ENCODE measurements around the gene MAP3K9. TPM values are rescaled to one million over a fixed set of nuclear protein-coding genes. Genes with fewer than 3 reads are reported as not detected.
"Not testable (repeated sequence)": the region's sequence is repeated elsewhere in the genome, so short reads cannot be mapped to it uniquely, and the experiment has no call there.

Gene MAP3K9
- total RNA-seq, 2 experiments from 2014 or later: 5.9 to 6.2 TPM

DNA sequence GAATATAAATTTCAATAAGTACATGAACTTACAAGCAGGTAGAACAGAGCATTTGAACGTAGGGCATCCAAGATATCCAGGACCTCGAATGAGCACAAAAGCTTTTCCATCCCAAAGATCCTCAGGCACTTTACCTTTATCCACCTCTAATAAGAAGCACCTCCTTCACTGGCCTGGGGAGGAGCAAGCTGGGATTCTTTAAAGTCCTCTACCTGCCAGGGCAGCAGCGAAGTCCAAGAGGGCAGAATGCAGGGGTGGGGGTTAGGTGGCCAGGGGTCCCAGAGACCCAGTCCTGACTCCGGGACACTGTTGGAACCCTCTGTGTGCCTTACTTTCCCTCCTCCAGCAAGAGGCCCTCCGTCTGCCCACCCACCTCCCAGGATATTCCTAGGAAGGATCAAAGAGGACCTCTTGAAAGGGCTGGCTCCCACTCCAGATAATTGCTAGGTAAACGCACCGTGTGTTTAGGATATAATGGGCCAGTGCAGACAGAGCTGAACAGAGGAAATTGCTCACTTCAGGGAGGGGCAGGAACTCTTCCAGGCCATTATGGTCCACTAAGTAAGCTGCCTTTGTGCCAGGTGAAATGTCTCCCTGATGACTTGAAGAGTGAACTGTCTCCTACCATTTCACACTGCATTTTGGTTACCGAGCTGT is 99.5 kb downstream of the MAP3K9 start:
- Mint-ChIP-seq H3K27me3 (no peaks in the 10 kb centered on the region), H3K4me1 (peaks cover 12% of the 10 kb centered on the region), H3K27ac (no peak overlapping the region), H3K36me3 (no peaks in the 10 kb centered on the region), H3K4me3 (no peak overlapping the region), H3K9me3 (no peaks in the 10 kb centered on the region)
- DNase-seq: no peak

DNA sequence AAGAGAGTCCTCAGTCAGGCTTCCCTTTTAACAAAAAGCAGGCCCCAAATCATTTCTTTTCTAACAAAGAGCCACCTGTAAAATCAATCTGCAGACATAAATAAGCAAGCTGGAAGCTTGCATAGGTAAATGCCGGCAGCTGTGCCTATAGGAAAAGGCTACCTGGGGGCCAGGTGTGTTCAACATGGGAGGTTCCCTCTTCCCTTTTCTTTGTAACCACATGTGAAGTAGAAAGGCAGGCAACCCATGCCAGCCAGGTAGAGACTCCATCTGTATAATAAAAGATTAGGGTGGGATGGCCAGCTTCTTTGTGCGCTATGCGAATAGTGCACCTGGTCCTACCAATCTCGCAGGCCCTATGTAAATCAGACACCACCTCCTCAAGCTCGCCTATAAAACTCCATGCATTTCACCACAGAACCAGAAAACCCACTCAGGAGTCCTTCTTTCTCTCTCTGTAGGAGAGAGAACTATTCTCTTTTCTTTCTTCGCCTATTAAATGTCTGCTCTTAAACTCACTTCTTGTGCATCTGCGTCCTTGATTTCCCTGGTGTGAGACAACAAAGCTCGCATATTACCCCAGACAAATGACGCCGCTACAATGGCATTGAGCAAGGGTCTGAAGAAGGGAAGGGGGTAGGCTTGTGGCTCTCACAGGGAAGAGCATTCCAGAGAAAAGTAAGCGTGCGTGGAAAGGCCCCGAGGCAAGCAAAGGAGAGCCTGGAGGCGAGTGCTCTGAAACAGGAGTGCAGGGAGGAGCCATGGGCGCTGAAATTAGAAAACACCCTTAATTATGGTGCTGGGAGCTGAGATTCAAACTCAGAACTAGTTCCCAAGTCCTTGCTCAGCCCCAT is 100.4 kb downstream of the MAP3K9 start:
- Mint-ChIP-seq H3K36me3 (no peaks in the 10 kb centered on the region), H3K4me3 (no peak overlapping the region), H3K4me1 (peaks cover 8% of the 10 kb centered on the region), H3K27me3 (no peaks in the 10 kb centered on the region), H3K27ac (no peak overlapping the region), H3K9me3 (no peaks in the 10 kb centered on the region)
- DNase-seq: no peak

DNA sequence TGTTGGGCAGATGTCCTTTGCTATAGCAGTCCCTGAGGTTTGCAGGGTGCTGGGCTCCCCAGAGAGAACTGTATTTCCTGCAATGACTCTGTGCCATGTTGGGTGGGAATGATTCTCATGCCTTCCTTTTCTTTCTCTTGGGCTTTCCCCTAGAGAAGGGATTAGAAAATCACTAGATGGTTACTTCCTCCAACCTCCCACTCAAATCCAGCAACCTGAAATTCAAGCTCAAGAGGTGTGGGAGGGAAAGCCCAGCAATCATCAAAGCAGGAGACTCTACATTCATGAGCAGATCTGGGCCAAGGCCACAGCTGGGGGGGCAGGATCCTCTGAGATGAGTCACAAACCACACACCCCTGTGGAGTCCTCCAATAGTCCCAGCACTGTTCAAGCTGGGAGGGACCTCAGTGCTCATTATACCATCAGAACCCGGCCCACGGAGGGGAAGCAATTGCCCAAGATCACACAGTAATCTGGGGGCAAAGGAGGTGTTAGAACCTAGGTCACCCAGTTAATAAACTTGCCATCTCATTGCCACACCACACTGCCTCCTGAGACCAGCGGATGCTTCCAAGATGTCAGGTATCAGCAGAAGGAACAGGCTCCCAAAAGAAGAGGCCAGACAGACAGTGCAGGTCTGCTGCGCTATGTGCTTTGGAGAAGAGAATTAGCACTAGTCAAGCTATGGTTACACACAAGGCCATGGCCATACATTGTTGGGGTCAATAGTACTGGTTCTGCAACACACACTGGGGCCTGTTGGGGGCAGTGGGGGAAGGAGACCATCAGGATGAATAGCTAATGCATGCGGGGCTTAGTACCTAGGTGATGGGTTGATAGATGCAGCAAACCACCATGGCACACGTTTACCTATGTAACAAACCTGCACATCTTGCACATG is 101.9 kb downstream of the MAP3K9 start:
- Mint-ChIP-seq H3K36me3 (no peaks in the 10 kb centered on the region), H3K27ac (no peak overlapping the region), H3K27me3 (no peaks in the 10 kb centered on the region), H3K4me3 (no peak overlapping the region), H3K9me3 (no peaks in the 10 kb centered on the region), H3K4me1 (peaks cover 4% of the 10 kb centered on the region)
- DNase-seq: peak; percentile 30

DNA sequence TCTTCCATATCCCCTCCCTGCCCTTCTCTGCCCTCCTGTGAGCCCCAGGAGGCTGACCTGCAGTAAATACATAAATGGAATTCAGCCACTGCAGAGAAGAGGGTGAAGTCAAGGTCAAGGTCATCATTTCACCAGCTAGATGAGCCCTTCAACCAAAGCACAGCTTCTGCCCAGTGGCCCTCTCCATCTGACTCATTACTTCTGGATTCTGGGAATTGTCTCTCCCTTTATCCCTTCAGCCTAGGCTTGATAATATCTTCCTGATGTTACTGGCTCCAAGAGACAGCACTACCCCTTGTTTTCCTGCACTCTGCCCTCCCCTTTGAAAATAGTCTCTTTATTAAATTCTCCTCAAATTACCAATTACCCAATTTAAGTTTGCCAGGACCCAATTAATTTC is 103.1 kb downstream of the MAP3K9 start:
- Mint-ChIP-seq H3K4me1 (peaks cover 4% of the 10 kb centered on the region), H3K4me3 (no peak overlapping the region), H3K36me3 (no peaks in the 10 kb centered on the region), H3K9me3 (no peaks in the 10 kb centered on the region), H3K27ac (no peak overlapping the region), H3K27me3 (no peaks in the 10 kb centered on the region)
- DNase-seq: no peak

DNA sequence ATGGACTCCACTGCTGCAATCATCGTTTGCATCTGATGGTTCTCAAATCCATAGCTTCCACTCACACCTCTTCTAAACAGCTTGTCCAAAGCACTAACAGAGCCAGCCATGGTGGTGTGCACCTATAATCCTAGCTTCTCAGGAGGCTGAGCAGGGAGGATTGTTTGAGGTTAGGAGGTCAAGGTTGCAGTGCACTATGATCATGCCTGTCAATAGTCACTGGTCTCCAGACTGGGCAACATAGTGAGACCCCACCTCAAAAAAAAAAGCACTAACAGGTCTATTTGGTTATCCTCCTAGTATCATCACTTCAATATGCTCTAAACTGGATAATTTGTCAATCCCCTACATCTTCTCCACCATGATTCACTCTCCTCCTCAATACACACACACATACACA is 104.4 kb downstream of the MAP3K9 start:
- no peak overlapping the region for H3K27ac Mint-ChIP-seq
- H3K4me3 Mint-ChIP-seq: no peak overlapping the region
- no peak for DNase-seq
- no peaks in the 10 kb centered on the region for H3K36me3 Mint-ChIP-seq
- H3K9me3 Mint-ChIP-seq: no peaks in the 10 kb centered on the region
- H3K4me1 Mint-ChIP-seq: peaks cover 4% of the 10 kb centered on the region
- no peaks in the 10 kb centered on the region for H3K27me3 Mint-ChIP-seq

DNA sequence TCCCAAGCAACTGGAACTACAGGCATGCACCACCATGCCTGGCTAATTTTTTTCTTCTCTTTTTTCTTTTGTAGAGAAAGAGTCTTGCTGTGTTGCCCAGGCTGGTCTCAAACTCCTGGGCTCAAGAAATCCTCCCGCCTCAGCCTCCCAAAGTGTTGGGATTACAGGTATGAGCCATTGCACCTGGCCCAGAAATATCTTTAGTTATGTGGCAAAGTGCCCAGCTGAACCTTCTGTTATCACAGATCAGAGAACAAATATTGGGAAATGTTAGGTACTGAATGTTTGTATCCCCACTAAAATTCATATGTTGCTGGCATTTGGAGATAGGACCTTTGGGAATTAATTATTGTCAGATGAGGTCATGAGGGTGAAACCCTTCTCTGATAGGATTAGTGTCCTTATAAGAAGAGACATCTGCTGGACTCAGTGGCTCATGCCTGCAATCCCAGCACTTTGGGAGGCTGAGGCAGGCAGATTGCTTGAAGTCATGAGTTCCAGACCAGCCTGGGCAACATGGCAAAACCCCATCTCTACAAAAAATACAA is 105.6 kb downstream of the MAP3K9 start:
- not testable (repeated sequence) for H3K4me1 Mint-ChIP-seq, H3K4me3 Mint-ChIP-seq, H3K27ac Mint-ChIP-seq, DNase-seq, H3K36me3 Mint-ChIP-seq, H3K27me3 Mint-ChIP-seq, H3K9me3 Mint-ChIP-seq

DNA sequence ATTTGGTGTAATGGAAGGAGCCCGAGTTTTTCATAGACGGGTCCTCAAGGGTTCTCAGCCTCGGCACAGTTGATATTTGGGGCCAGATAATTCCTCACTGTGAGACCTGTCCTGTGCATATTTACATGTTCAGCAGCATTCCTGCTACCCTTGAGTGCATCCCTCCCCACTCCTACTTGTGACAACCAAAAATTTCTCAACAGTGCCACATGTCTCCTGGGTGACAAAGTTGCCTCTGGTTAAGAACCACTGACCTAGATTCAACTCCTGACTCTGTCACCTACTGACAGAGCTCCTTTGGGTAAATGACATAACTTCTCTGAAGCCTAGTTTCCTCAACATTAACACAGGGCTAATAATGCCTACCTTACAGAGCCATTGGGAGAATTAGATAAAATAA is 107.2 kb downstream of the MAP3K9 start:
- Mint-ChIP-seq H3K9me3 (no peaks in the 10 kb centered on the region), H3K4me1 (peaks cover under 1% of the 10 kb centered on the region), H3K36me3 (no peaks in the 10 kb centered on the region), H3K27me3 (no peaks in the 10 kb centered on the region), H3K4me3 (no peak overlapping the region), H3K27ac (no peak overlapping the region)
- no peak for DNase-seq

DNA sequence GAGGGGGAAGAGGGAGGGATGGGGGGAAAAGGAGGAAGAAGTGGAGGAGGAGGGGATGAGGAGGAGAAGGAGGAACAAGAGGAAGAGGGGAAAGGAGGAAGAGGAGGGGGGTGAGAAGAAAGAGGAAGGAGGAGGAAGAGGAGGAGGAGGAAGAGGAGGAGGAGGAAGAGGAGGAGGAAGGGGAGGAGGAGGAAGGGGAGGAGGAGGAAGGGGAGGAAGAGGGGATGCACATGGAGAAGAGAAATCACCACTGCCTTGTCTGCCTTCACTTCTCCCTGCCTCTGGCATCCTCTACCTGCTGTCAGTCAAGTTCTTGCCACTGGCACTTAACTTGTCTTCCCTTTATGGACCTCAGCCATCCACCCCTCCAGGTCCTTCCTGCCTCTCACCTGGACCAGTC is 107.7 kb downstream of the MAP3K9 start:
- H3K4me1 Mint-ChIP-seq: no peaks in the 10 kb centered on the region

DNA sequence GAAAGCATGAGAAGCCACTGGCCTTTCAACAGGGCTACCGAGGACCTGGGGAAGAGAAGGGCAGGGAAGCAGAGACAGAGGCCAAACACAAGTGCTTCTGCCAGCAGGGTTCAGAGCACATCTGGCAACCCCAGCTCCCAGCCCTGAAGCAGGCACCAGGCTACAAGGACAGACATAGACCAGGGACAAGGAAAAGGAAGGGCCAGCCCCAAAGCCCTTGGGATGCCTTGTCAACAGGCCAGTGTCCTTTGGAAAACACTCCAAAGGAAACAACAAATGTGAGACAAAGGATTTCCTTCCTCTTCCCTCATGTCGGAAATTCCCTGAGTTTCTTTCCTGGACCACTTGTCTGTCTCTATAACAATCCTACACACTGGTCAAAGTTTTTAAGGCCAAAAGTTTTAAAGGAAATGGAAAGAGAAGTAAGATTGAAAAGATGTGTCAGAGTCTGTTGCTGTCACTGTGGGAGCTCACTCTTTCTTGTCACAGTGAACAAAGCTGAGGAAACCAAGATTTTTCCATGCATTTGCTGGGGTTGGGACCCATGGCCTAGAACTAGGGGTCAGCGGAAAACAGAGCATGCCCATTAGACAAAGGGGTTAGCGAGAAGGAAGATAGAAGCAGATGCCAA is 108.2 kb downstream of the MAP3K9 start:
- DNase-seq: no peak
- no peaks in the 10 kb centered on the region for H3K27me3 Mint-ChIP-seq
- H3K4me1 Mint-ChIP-seq: no peaks in the 10 kb centered on the region
- no peak overlapping the region for H3K27ac Mint-ChIP-seq
- no peaks in the 10 kb centered on the region for H3K9me3 Mint-ChIP-seq
- H3K36me3 Mint-ChIP-seq: no peaks in the 10 kb centered on the region
- no peak overlapping the region for H3K4me3 Mint-ChIP-seq

More for the DNA sequence above, 107.7 kb downstream of the MAP3K9 start:
- Mint-ChIP-seq H3K9me3 (no peaks in the 10 kb centered on the region), H3K36me3 (no peaks in the 10 kb centered on the region), H3K27me3 (no peaks in the 10 kb centered on the region), H3K4me3 (no peak overlapping the region), H3K27ac (no peak overlapping the region)
- no peak for DNase-seq

DNA sequence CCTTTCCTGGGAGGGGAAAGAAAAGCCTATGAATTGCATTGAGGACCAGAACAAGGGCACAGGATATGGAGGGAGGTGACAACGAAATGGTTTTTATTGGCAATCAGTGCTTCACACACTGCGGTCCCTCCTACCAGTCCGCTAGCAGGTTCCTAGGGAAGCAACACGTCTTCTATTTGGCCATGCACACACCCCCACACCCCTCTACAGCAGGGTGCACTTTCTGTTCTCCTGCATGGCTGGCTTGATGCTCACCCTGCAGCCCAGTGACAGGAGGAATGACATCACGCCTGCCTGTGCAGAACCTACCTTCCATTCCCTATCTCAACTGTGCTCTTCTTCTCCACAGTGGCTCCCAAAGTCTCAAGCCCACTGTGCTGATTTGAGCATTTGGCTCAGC is 109.7 kb downstream of the MAP3K9 start:
- Mint-ChIP-seq H3K9me3 (no peaks in the 10 kb centered on the region), H3K27me3 (no peaks in the 10 kb centered on the region), H3K36me3 (no peaks in the 10 kb centered on the region), H3K4me3 (no peak overlapping the region), H3K4me1 (no peaks in the 10 kb centered on the region), H3K27ac (no peak overlapping the region)
- DNase-seq: no peak

DNA sequence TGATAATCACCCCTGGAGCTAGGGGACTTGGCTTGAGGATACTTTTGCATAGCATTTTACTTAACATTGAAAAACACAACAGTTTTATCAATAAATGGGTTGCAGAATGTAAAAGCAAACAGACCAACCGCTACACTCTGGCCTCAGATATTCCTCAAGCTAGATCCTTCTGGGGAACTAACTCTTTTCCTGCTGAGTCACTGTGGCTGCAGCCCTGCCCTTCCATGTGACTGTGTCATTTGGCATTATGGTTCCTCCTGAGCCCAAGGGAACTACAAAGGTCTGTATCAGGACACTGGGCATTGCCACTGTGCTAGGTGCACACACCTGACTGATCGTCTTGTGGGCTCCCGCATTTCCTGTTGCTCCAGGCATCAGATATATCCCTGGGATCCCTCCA is 111.0 kb downstream of the MAP3K9 start:
- no peaks in the 10 kb centered on the region for H3K4me1 Mint-ChIP-seq
- no peak overlapping the region for H3K27ac Mint-ChIP-seq
- H3K4me3 Mint-ChIP-seq: no peak overlapping the region
- no peaks in the 10 kb centered on the region for H3K36me3 Mint-ChIP-seq
- no peaks in the 10 kb centered on the region for H3K27me3 Mint-ChIP-seq
- DNase-seq: no peak
- no peaks in the 10 kb centered on the region for H3K9me3 Mint-ChIP-seq

DNA sequence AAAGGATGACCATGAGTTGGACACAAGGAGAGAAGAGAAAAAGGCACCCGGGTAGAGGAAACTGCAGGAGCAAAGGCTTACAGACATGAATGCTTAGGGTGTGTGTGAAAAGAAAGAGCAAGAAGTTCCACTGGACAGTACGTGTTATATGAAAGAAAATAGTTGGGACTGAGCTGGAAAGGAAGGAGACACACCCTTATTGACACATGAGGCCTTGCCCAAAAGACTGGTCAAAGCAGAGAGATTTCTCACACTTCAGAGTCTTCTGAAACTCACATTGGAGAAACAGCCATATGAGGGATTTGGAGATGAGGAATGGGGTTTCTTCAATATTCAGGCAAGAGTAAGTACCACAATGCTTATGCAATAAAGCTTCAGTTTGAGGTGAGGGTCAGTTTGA is 111.6 kb downstream of the MAP3K9 start:
- Mint-ChIP-seq H3K36me3 (no peaks in the 10 kb centered on the region), H3K4me3 (no peak overlapping the region), H3K27ac (no peak overlapping the region), H3K9me3 (no peaks in the 10 kb centered on the region), H3K4me1 (no peaks in the 10 kb centered on the region), H3K27me3 (no peaks in the 10 kb centered on the region)
- DNase-seq: no peak

DNA sequence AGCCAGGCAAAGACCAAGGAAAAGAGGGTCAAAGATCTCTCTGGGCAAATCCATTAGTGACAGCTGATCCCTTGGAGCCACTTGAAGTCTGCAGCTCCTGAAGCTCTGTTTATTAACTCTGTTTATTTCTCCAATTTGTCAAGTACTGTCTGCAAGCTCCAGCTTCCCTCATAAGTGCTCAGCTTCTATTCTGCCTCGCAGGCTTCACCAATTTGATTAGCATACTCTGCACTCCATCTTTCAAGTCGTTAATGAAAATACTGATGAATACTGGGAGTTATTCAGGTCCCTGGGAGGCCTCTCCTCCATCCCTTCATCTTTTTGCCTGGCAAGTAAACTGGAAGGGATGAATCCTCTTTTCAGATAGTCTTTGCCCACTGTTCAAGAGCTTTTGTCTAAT is 113.3 kb downstream of the MAP3K9 start:
- no peaks in the 10 kb centered on the region for H3K4me1 Mint-ChIP-seq
- no peaks in the 10 kb centered on the region for H3K27me3 Mint-ChIP-seq
- H3K27ac Mint-ChIP-seq: no peak overlapping the region
- H3K9me3 Mint-ChIP-seq: no peaks in the 10 kb centered on the region
- H3K4me3 Mint-ChIP-seq: no peak overlapping the region
- no peak for DNase-seq
- H3K36me3 Mint-ChIP-seq: no peaks in the 10 kb centered on the region

DNA sequence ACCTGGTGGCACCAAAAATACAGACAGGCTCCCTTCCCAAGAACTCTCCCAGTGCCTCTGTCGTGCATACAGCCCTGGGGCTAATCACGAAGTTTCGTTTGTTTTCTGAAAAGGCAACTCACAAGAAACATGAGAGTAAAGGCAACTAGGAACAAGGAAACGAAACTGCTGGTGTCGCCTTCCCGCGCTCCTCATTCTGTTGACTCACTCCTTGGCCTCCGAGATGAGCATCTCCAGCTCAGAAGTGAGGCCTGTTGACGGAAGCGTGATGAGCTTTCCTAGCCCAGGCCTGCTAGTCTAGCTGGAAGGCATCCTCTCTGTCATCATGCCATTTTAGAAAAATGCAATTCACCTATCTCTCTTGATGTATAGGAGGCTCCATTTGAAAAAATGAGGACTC is 117.1 kb downstream of the MAP3K9 start:
- Mint-ChIP-seq H3K27ac (no peak overlapping the region), H3K27me3 (no peaks in the 10 kb centered on the region), H3K9me3 (no peaks in the 10 kb centered on the region), H3K4me1 (no peaks in the 10 kb centered on the region), H3K36me3 (no peaks in the 10 kb centered on the region), H3K4me3 (no peak overlapping the region)
- DNase-seq: no peak
